K562 (cell line): ENCODE data around the gene HERPUD2. TPM values are rescaled to one million over a fixed set of nuclear protein-coding genes. Genes with fewer than 3 reads are reported as not detected.

Experiments used
- ATAC-seq: fragments of 200-7000 bp; cut with Tn5 transposase; 3 replicates; pipeline ENCODE4 v1.9.1; 2020; ENCODE audit warnings: moderate library complexity
- BruUV-seq: library from RNA; stranded (reverse); fragments of 400-500 nt; replicated peaks from 2 replicates; lab custom pipeline; 2021; lab: Mats Ljungman, UMichigan
- CTCF ChIA-PET: fragments of 300-600 bp; formaldehyde crosslinking; extraction: SDS; loops from one replicate; lab custom pipeline; 2021; ENCODE audit warnings: low intra/inter-chr PET ratio; lab: Yijun Ruan, JAX
- POLR2A ChIA-PET: fragments of 300-600, 350-650 bp; sonication (Branson Sonifier 250); formaldehyde crosslinking; extraction: SDS; loops from one replicate; lab custom pipeline; 2021; ENCODE audit warnings: antibody characterized with exemption, inconsistent platforms; lab: Yijun Ruan, JAX
- DNase-seq, 4 experiments: peaks; one replicate each; pipeline versions ENCODE4 v3.0.0 to v3.0.0-alpha.2; 2011 to 2018; ENCODE audit warnings: low spot score in 3 of 4, mixed read lengths in 3 of 4; ENCODE audit errors: extremely low read depth in 1 of 4
- FAIRE-seq: peaks from 2 replicates; lab custom pipeline; 2011; peaks lifted over from hg19 to GRCh38; lab: Jason Lieb, UNC
- H2AFZ ChIP-seq: 2 replicates; pipeline ENCODE4 v1.6.0; 2011; ENCODE audit warnings: low read depth, low read length, control low read depth, inconsistent platforms
- H3K27ac ChIP-seq: fragments of 200-600 bp; 3 replicates; pipeline ENCODE4 v1.8.0; 2011; ENCODE audit warnings: low read depth, mild to moderate bottlenecking, control low read depth, inconsistent platforms, low read length, moderate library complexity, mixed read lengths; ENCODE audit errors: extremely low read depth
- H3K27me3 ChIP-seq, 2 experiments: fragments of 300-600 bp in 1 of 2; 2 replicates in 1 of 2; 3 replicates in 1 of 2; pipeline versions ENCODE4 v1.6.0 to v1.8.0; 2011; ENCODE audit warnings: inconsistent platforms in 2 of 2, low read length in 2 of 2, mild to moderate bottlenecking in 1 of 2, mixed read lengths in 1 of 2, moderate library complexity in 1 of 2; ENCODE audit not compliant: control insufficient read depth in 2 of 2, insufficient read depth in 2 of 2
- H3K36me3 ChIP-seq: fragments of 300-600 bp; 3 replicates; pipeline ENCODE4 v1.8.0; 2011; ENCODE audit warnings: mild to moderate bottlenecking, low read length, inconsistent platforms; ENCODE audit not compliant: control insufficient read depth, insufficient read depth
- H3K4me1 ChIP-seq, 2 experiments: fragments of 200-600 bp in 1 of 2; replicated peaks in 1 of 2; 2 replicates in 1 of 2; 3 replicates in 1 of 2; pipeline versions ENCODE4 v1.5.1 to v1.8.0; 2011; ENCODE audit warnings: inconsistent platforms in 2 of 2, low read length in 2 of 2, mild to moderate bottlenecking in 1 of 2, mixed read lengths in 1 of 2, moderate library complexity in 1 of 2; ENCODE audit not compliant: control insufficient read depth in 2 of 2, insufficient read depth in 2 of 2
- H3K4me2 ChIP-seq: 2 replicates; pipeline ENCODE4 v1.6.1; 2011; ENCODE audit warnings: low read length, control low read depth, inconsistent platforms, mixed read lengths; ENCODE audit not compliant: insufficient read depth
- H3K4me3 ChIP-seq: fragments of 200-600 bp; sonication (generic), shearing (Covaris generic); 2 replicates; pipeline ENCODE4 v1.5.1; 2016; ENCODE audit warnings: control low read depth, inconsistent platforms
- H3K79me2 ChIP-seq: fragments of 200-600 bp; 3 replicates; pipeline ENCODE4 v1.8.0; 2011; ENCODE audit warnings: low read length, inconsistent platforms; ENCODE audit not compliant: control insufficient read depth, insufficient read depth
- H3K9ac ChIP-seq, 2 experiments: 2 replicates each; pipeline versions ENCODE4 v1.6.0 to v1.6.1; 2011; ENCODE audit warnings: low read depth in 2 of 2, low read length in 2 of 2, control low read depth in 1 of 2, inconsistent platforms in 1 of 2, mild to moderate bottlenecking in 1 of 2, mixed read lengths in 1 of 2; ENCODE audit not compliant: insufficient read depth in 1 of 2
- H3K9me1 ChIP-seq: one replicate; pipeline ENCODE4 v1.6.0; 2011; ENCODE audit warnings: inconsistent platforms, mild to moderate bottlenecking, low read length, moderate library complexity; ENCODE audit not compliant: control insufficient read depth, insufficient read depth
- H3K9me3 ChIP-seq: replicated peaks from 2 replicates; pipeline ENCODE4 v1.5.1; 2011; ENCODE audit warnings: low read depth, low read length, inconsistent platforms; ENCODE audit not compliant: control insufficient read depth, insufficient read depth
- H4K20me1 ChIP-seq: replicated peaks from 2 replicates; pipeline ENCODE4 v1.6.1; 2011; ENCODE audit warnings: low read length, inconsistent platforms, mixed read lengths; ENCODE audit not compliant: control insufficient read depth, insufficient read depth
- FOXJ3 ChIP-seq: sonication (generic); formaldehyde crosslinking; IDR thresholded peaks from 2 replicates; pipeline ENCODE4 v1.4.0; 2020; ENCODE audit warnings: mild to moderate bottlenecking, missing genetic modification reagents
- MCM5 ChIP-seq: fragments of 450-650 bp; IDR thresholded peaks from 2 replicates; pipeline ENCODE4 v1.6.1; 2016; ENCODE audit warnings: low read depth
- NR2C2 ChIP-seq, 2 experiments: fragments of 200-800 bp in 1 of 2; sonication (Bioruptor generic) in 1 of 2; sonication (generic) in 1 of 2; formaldehyde crosslinking in 1 of 2; IDR thresholded peaks; 2 replicates each; pipeline versions ENCODE4 v1.6.1 to v1.8.0; 2016 to 2022; ENCODE audit warnings: mild to moderate bottlenecking in 1 of 2, missing compliant biosample characterization in 1 of 2, missing genetic modification characterization in 1 of 2, missing genetic modification reagents in 1 of 2
- RAD21 ChIP-seq, 2 experiments: fragments of 250-450 bp in 1 of 2; fragments of 450-650 bp in 1 of 2; sonication (Bioruptor Pico) in 1 of 2; formaldehyde crosslinking in 1 of 2; IDR thresholded peaks in 1 of 2; conservative IDR thresholded peaks in 1 of 2; 2 replicates each; pipeline versions ENCODE4 v1.4.0 to v1.8.0; 2020 to 2022; ENCODE audit warnings: mild to moderate bottlenecking in 2 of 2, moderate library complexity in 1 of 2
- SAFB2 ChIP-seq: fragments of 200-400 bp; formaldehyde crosslinking; IDR thresholded peaks from 2 replicates; pipeline ENCODE4 v1.6.1; 2018; ENCODE audit warnings: borderline replicate concordance, low read length, low read depth, moderate library complexity; ENCODE audit not compliant: severe bottlenecking
- ZNF586 ChIP-seq: fragments of 450-650 bp; formaldehyde crosslinking; conservative IDR thresholded peaks from 2 replicates; pipeline ENCODE4 v1.4.0; 2020; ENCODE audit warnings: mild to moderate bottlenecking, moderate library complexity
- WGBS: fragments of 100-300 bp; shearing (Covaris generic); methylation state at CpG from one replicate; pipeline ENCODE4 v1.1.6; 2016; ENCODE audit warnings: low coverage, mixed read lengths; ENCODE audit not compliant: insufficient coverage; ENCODE audit errors: missing lambda C conversion rate; 5-methylcytosine and 5-hydroxymethylcytosine counted together
- in situ Hi-C: fragments of 300-500 bp; cut with MboI; formaldehyde crosslinking; loops from 4 replicates; pipeline ENCODE4 v1.15.0; 2018; ENCODE audit warnings: inconsistent platforms, mixed read lengths
- intact Hi-C: fragments of 100-400 bp; cut with micrococcal nuclease; formaldehyde crosslinking; loops from 2 replicates; pipeline ENCODE4 v1.14.2; 2022
- polyA plus RNA-seq, 8 experiments: library from polyadenylated mRNA; depleted of rRNA in 4 of 8; stranded (reverse) in 5 of 8; unstranded in 3 of 8; fragments of >200 nt; fragmentation: Nextera tagmentation in 2 of 8; fragmentation: Illumina TruSeq in 1 of 8; extraction: Ambion mirVana in 2 of 8; extraction: Trizol in 1 of 8; gene quantifications; 2 replicates each; pipeline versions ENCODE4 v1.2.1 to v1.2.3, GENCODE V29; 2011 to 2014; ENCODE audit warnings: inconsistent platforms in 1 of 8, missing spikeins in 1 of 8
- total RNA-seq, 7 experiments: library from RNA; depleted of rRNA in 6 of 7; stranded (reverse); fragments of >200 nt in 6 of 7; fragmentation: Illumina TruSeq in 2 of 7; extraction: Trizol in 2 of 7; gene quantifications; 2 replicates each; pipeline versions ENCODE4 v1.2.1 to v1.2.3, GENCODE V29; 2011 to 2021; ENCODE audit warnings: low replicate concordance in 1 of 7
- TF ChIP-seq, protein P1 (sequence below), 2 experiments: fragments of 250-450 bp in 1 of 2; fragments of 450-650 bp in 1 of 2; sonication (Bioruptor Pico) in 1 of 2; IDR thresholded peaks; 2 replicates each; pipeline versions ENCODE4 v1.6.1 to v1.8.0; 2016 to 2021; ENCODE audit warnings: mild to moderate bottlenecking in 2 of 2, moderate library complexity in 2 of 2, missing compliant biosample characterization in 1 of 2, missing genetic modification characterization in 1 of 2

Gene HERPUD2
- total and polyA plus RNA-seq, 9 of the 15 experiments (the other 6 are each of a cell fraction or from before 2014, with no cell fraction given), result 4.1 to 28.5 (median 12.3) TPM

DNA sequence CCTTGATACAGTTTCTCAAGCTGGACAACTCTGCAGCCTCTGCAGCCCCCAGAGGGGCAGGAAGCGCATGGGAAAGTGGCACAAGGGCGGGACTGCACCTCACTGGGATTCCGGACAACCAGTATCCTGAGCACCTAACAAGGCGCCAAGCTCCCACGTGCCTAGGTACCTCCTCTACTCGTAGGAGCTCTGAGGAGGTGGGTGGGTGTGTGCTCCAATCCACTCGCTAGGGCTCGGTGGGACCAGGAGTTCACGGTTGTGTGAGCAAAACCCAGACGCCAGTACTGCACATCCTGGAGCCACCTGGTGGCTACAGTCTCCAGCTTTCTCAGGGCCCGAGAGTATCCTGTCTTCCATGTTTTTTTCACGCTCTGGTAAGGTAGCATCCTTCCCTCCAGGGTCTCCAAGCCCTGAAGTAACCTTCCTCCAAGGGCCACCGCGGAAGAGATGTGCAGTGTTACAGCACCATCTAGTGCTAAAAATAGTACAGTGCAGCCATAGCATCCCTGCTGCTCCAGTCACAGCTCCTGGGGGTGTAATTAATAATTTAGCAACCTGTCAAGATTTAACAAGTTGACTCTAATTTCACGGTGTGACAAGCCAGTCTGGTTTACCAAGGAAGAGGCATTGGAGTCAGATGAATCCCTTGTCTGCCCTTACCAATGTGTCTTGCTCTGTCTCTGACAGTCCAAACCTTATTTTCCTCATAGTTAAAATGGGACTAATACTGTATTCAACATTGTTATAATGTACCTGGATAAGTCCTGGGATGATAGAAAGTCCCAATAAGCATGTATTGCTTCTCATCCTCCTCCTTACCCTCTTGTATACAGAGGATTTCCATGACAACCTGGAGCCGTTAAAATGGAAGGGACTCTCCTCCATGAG, 70.4 kb downstream of the HERPUD2 start (continued):
- TF ChIP-seq, protein P1, sequence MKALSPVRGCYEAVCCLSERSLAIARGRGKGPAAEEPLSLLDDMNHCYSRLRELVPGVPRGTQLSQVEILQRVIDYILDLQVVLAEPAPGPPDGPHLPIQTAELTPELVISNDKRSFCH (CRISPR knock-in tag; IDR thresholded peaks at IDR 0.05), result no peak
- TF ChIP-seq, protein P1 (tag; IDR thresholded peaks at IDR 0.05), result no peak
- TF ChIP-seq RAD21 (CRISPR knock-in tag; conservative IDR thresholded peaks at IDR 0.05 in 1 of 2, IDR thresholded peaks at IDR 0.05 in 1 of 2), result peak; percentile 78 to 84
- TF ChIP-seq, all 486 proteins: peak for 9

GRCh38 chr7:35623381-35623780, 71.6 kb downstream of the HERPUD2 start:
- intact Hi-C loops, result loop anchor here (5.0 to 10.0 kb wide), 5 partner anchors 86 to 799 kb away; no protein-coding TSS in a partner anchor
- in situ Hi-C loops, result no loop called here
- CTCF ChIA-PET, result interaction anchor here (1.7 kb wide), 1 partner anchor 198 kb away, joined by 10 read pairs; no protein-coding TSS in a partner anchor
- Histone ChIP-seq H3K4me2 (no peak overlapping the region), H3K36me3 (no peaks in the 10 kb centered on the region), H2AFZ (no peak overlapping the region), H3K9me1 (no peaks in the 10 kb centered on the region), H3K4me1 (no peaks in the 10 kb centered on the region), H3K27me3 (peaks cover 2 to 8% of the 10 kb centered on the region in 2 experiments; a peak in 2 of 5 replicates), H3K4me3 (no peak overlapping the region), H3K79me2 (no peaks in the 10 kb centered on the region), H3K9me3 (no peaks in the 10 kb centered on the region), H4K20me1 (no peaks in the 10 kb centered on the region), H3K27ac (no peak overlapping the region), H3K9ac (no peak overlapping the region)
- BruUV-seq, result no TSS peak
- FAIRE-seq, result no peak
- POLR2A ChIA-PET, result interaction anchor here (0.5 kb wide), 1 partner anchor 62 kb away, joined by 3 read pairs; no protein-coding TSS in a partner anchor
- no peak for DNase-seq
- TF ChIP-seq MCM5 (no peak), SAFB2 (no peak), FOXJ3 (CRISPR knock-in tag) (no peak), NR2C2 (CRISPR knock-in tag; IDR thresholded peaks at IDR 0.05) (no peak), NR2C2 (tag; IDR thresholded peaks at IDR 0.05) (no peak), ZNF586 (CRISPR knock-in tag) (no peak)
- WGBS, result 0% methylated on average over 2 of the region's 2 CpGs
- no peak for ATAC-seq
